ENCODE data around the gene PRKACA.

PRKACA gene

DNA sequence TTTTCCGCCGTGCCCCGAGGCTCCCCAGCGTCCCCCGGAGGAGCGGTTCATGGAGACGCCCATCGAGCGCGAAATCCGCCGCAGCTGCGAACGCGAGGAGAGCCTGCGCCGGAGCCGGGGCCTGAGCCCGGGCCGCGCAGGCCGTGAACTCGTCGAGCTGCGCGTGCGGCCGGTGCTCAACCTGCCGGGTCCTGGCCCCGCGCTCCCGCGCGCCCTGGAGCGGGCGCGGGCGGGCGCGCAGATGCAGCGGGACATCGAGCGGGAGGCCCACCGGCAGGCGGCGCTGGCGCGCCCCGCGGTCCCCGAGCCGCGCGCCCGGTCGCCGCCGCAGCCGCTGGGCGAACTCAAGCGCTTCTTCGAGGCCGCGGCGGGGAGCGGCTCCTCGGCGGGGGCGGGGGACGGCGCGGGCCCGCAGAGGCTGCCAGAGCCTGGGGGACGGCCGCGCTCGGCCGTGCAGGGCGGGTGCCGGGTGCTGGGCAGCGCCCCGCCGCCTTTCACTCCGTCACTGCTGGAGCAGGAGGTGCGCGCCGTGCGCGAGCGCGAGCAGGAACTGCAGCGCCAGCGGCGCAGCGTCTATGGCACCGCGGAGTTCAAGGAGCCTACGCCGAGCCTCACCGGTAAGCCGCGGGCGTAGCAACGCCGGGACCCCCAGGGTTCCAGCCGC is 44.2 kb downstream of the PRKACA start:
- peak in 49 of 51 donors; percentile 26 to 88 (median 60) for DNase-seq

DNA sequence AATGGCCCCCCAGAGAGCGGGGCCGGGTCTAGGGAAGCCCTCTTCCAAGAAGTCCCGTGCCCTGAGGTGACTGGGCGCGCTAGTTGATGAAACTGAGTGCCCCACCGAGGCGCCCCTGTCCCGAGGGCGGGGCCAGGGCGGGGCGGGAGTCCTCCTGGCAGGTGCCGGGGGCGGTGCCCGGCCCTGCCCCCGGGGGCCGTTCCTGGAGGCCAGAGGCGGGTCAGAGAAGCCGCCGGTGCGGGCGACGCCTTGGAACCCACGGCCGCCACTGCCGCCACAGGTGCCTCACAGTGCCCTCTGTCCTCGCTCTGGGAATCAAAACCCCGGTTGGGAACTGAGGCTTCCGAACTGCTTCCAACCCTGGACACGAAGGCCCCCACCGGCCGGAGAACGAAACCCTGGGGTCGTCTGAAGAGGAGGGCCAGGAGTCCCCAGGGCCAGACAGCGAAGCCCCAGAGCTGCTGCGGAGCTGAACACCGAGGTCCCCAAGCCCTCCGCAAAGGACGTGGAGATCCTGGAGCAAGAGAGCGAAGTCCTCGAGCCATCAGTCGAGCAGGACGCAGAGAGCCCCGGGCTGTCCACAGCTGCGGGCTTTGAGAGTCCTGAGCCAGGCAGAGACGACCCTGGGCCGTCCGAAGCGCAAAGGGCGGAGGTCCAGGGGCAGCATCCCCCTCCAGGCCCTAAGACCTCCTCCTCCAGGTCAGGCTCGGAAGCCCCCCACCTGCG is 44.9 kb downstream of the PRKACA start, which contains the start of gene MISP3:
TSS of gene MISP3 (plus strand) at position 252 of the 726 bp plus-strand sequence. CDS start 524 bp downstream, outside the sequence.
- DNase-seq, result peak in 21 of 51 donors; percentile 15 to 70 (median 39)

DNA sequence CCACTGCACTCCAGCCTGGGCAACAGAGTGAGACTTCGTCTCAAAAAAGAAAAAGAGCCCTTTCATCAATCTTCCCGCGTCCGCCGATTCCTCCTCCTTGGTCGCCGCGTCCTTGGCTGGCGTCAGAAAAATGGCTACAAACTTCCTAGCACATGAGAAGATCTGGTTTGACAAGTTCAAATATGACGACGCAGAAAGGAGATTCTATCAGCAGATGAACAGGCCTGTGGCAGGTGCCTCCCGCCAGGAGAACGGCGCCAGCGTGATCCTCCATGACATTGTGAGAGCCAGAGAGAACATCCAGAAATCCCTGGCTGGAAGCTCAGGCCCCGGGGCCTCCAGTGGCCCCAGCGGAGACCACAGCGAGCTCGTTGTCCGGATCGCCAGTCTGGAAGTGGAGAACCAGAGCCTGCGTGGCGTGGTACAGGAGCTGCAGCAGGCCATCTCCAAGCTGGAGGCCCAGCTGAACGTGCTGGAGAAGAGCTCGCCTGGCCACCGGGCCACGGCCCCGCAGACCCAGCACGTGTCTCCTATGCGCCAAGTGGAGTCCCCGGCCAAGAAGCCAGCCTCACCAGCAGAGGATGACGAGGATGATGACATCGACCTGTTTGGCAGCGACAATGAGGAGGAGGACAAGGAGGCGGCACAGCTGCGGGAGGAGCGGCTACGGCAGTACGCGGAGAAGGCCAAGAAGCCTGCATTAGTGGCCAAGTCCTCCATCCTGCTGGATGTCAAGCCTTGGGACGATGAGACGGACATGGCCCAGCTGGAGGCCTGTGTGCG is 47.1 kb downstream of the PRKACA start:
- no peak for DNase-seq

DNA sequence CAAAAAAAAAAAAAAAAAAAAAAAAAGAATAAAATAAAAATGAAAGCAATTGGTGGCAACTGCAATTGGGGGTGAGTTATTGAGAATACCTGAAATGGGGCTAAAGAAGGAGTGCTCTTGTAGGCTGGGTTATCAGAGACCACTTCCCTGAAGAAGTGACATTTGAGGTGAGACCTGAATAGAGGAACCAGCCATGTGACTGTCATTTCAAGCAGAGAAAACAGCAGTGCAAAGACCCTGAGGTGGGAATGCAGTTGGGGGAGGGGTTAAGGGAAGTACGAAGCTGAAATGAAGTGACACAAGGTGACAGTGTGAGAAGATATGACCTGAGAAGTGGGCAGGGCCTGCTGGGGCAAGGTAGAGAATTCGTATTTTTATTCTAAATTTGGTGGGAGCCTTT is 51.4 kb downstream of the PRKACA start:
- DNase-seq, result no peak

DNA sequence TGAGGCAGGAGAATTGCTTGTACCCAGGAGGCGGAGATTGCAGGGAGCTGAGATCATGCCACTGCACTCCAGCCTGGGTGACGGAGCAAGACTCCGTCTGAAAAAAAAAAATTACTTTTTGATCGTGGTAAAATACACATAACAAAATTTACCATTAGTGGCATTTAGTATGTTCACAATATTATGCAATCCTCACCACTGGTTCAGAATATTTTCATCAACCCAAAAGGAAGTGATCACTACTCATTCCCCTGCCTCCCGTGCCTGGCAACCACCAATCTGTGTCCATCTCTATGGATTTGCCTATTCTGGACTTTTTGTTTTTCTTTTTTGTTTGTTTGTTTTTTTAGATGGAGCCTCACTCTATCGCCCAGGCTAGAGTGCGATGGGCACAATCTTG is 54.5 kb downstream of the PRKACA start:
- DNase-seq, result no peak

DNA sequence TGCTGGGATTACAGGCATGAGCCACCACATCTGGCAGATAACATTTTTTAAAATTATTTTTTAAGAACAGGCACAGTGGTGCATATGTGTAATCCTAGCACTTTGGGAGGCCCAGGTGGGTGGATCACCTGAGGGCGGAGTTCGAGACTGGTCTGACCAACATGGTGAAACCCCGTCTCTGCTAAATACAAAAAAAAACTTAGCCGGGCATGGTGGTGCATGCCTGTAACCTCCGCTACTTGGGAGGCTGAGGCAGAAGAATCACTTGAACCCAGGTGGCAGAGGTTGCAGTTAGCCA is 55.1 kb downstream of the PRKACA start:
- no peak for DNase-seq

DNA sequence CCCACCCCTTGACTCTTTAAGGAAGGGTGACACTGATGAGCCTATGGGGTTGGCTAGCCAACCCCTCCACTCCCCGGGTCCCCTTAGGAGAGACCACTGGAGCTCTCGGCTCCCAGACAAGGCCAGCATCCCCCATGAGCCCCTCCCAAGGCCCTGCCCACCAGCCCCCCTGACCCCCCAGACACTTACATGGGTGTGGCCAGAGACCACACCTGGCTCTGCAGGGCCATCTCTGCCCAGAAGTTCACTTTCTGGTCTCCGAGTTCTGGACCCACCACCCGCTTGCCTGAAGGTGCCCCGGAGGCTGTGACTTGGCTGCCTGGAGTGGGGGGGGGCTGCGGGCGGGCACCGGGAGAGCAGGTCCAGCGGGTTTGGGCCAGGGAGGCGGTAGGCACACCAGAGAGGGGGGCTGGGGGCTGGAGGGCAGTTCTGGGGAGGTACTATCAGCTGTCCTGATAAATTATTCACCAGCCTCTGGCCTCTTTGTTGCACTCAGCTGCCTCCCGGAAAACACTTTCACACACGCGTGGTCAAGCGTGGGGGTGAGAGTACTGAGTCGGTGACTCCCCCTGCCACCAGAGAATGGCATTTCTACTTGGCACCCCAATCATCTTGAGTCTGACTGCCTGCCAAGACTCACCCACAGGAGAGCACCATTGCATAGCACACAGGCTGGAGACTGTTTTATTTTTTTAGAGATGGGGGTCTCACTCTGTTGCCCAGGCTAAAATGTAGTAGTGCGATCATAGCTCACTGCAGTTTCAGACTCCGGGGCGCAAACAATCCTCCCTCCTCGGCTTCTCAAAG is 55.6 kb downstream of the PRKACA start, which contains the start of gene PALM3:
TSS of gene PALM3 (minus strand) at position 326 of the 807 bp plus-strand sequence. CDS start at position 230, 96 bp downstream.
- DNase-seq, result no peak

DNA sequence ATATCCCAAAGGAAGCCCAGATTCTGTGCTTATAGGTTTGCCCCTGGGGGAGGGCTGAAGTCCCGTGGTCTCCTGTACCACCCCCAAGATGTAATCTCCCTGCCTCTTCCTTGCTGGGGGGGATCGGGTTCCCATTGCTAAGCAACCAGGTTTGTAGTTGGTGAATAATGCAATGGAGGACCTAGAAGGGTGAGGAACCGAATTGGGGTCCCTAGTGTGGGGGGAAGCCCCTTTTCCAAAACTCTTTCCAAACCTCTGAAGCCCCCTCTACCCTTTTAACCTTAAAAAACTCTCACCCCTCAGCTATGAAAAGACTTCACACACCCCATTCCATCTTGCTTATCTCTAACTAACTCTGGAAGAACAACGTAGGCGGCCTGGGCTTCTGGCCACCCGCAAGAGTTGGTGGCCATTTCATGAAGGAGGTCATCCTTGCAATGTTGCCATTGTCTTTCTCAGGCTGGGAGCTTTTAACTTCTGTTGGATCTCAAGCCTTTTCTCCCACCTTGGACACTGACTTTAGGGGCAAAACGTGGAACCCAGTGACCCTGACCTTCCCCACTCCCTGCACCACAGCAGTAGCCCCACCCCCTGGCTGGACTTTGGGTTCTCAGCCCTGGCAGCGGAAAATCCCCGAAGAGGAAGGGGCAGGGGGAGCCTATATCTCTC is 56.3 kb downstream of the PRKACA start:
- DNase-seq, result no peak

DNA sequence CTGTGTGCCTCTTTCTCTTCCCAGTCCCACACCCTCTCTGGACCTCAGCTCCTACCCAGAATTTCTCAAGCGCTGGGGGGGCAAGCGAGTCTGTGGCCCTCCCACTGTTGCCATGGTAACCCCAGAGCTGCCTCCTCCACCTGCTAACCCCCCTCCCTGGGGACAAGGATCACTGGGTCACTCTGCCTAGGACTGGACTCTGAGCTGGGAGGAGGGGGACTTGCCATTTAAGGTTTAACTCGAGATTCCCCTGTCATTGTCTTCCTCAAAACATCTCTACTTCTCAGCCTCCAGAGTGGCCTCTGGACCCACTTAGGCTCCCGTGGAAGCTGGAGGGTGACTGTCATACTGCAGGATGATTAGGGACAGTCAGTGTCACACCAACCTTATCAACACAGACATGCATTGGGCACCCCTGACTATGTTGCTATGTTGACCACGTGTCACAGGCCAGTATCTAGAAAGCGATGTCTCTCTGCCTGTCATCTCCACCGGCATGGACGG is 57.9 kb downstream of the PRKACA start:
- DNase-seq, result no peak

DNA sequence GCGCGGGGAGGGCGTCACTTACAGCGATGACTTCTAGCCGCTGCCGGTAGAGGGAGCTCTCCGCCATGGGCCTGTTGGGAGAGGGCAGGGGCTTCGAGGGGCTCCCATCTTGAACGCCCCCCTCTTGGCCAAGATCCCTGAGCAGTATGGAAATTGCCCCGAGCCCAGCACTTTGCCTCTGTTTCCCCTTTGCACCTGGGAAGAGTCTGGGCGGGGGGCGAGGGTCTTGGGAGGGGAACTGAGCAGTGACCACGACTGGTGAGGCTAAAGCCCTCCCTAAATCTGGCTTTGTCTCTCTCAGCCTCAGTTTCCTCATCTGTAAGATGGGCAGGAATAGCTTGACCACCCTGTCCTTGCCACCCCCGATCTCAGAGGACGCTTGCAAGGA is 58.5 kb downstream of the PRKACA start:
- DNase-seq, result no peak

DNA sequence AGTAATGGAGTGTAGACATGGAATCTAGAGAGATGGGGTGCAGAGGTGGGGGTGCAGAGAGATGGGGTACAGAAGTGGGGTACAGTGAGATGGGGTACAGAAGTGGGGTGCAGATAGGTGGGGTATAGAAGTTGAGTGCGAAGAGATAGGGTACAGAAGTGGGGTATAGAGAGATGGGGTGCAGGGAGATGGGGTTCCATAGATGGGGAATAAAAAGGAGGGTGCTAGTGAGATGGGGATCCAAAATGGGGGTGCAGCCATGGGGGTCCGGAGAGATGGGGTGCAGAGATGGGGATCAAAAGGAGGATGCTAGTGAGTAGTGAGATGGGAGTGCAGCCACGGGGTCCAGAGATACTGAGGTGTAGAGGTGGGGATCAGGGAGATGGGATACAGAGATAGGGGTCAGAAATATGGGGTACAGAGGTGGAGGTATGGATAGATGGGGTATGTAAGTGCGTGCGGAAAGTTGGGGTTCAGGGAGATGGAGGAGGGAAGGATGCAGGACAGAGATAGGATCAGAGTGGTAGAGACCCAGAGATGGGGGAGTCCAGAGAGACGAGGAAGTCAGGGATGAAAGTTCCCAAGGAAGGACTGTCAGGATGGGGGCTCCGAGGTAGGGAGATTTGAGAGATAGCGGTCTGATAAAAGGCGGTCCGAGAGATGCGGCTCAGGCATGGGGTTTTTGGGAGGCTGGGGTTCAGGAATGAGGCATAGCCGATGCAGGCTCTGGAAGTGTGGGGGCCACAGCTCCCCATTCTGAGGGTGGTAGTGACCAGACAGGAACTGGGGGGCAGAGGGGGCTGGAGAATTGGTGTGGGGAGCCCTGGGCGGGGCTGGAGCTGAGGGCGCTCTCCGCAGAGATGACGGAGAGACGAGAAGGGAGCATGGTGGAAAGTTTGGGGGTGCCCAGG is 59.1 kb downstream of the PRKACA start:
- DNase-seq, result no peak

DNA sequence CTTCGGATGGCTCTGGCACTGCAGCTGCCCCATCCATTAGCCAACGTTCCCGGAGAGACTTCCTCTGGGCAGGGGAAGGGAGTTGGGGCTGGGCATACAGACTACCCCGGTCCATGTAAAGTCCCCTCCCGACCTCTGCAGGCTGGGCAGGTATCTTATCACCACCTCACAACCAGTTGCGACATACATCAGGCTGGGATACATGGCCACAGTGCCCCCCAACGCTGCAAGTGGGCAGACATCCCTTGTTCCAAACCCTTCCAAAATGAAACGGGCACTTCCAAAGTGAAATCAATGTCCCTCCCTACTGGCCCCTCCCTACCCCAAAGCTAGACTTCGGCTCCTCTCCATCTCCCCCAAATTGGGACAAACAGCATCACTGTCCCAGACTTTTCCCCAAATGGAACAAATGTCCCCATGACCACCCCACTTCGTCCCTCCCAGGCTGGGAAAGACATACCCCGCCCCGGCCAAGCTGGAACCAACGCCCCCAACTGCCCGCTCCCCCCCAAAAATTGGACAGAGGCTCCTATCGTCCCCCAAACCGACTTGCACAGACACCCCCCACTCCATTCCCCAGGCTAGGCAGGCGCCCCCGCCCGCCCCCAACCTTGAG is 60.7 kb downstream of the PRKACA start:
- peak in 1 of 51 donors; percentile 35 for DNase-seq

DNA sequence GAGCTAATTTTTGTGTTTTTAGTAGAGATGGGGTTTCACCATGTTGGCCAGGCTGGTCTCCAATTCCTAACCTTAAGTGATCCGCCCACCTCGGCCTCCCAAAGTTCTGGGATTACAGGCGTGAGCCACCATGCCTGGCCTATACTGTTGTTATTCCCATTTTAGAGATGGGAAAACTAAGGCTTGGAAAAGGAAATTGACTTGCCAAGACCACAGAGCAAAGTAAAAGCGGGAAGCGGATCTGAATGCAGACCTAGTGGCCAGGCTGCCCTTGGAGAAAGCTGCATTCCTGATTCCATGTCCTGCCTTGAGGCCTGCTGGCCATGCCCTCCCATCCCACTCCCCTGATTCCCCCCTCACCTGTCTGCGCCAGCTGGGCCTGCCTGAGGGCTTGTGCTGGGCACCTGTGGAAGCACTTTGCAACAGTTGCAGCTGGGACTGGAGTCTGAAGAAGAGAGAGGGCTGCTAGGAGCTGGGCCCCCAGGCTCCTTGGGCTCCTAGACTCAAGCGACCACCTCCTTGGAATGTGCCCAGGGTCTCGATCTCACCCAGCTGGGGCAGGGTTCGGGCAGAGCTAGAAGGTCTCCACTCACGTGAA is 61.4 kb downstream of the PRKACA start:
- DNase-seq, result no peak

DNA sequence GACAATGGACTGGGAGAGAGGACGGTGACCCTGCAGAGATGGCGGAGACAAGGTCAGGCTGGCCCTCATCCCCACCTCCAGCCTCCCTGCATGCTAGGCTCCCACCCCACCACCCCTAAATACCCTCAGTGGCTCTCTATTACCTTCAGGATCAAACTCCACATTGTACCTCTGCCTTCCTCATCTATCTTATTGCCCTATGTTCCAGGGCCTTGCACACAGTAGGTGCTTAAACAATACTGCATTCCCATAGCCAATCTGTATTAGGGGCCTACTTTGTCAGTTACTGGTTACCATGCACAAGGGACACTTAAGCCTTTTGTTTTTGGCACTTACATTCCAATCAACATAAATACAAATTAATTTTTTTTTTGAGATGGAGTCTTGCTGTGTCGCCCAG is 62.2 kb downstream of the PRKACA start:
- no peak for DNase-seq

DNA sequence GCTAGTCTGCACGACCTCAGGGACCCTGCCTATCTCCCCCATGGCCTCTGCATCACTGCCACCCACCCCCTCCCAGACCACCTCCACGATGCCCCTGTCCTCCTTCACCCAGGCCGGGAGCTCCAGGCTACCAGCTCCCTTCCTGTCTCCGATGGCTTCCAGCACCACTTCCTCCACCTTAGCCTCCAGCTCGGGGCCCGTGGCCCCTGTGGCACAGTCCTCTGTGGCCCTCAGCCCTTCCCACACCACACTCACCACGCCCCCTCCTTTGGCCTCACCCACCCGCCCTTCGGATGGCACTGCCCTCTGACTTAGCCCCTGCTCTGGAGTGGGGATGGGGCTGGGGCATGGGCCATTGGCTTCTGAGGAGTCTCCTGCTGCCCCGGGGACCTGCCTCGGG is 62.8 kb downstream of the PRKACA start:
- DNase-seq, result no peak

DNA sequence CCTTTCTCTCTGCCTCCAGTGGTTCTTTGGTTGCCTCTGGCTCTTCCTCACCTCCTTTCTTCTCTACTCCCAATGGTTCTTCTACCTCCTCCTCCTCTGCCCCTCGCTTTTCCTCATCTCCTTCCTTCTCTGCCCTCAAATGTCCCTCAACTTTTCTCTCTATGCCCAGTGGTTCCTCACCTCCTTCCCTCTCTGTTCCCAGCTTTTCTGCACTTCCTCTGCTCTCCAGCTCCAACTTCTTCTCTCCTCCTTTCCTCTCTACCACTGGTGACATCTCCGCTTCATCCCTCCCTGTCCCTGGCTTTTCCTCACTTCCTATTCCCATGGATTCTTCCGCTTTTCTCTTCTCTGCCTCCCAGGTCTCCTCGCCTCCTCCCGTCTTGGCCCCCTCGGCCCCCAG is 63.5 kb downstream of the PRKACA start:
- no peak for DNase-seq

DNA sequence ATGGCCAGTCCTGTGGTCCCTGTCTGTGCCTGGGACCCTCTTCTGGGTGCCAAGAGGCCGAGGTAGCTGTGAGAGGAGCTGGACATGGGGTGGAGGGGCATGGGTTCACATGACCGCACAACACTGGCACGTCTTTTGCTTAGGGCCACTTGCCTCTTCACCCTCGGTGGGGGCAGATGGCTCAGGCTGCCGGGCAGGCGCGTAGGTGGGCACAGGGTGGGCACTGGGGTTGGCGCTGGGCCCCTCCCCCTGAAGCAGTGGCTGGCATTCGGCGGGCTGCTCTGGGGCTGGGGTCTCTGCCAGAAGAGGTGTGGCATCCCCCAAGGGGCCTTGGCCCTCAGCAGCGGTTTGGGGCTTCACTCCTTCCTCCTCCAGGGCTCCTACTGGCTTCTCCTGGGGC is 64.1 kb downstream of the PRKACA start:
- DNase-seq, result no peak

DNA sequence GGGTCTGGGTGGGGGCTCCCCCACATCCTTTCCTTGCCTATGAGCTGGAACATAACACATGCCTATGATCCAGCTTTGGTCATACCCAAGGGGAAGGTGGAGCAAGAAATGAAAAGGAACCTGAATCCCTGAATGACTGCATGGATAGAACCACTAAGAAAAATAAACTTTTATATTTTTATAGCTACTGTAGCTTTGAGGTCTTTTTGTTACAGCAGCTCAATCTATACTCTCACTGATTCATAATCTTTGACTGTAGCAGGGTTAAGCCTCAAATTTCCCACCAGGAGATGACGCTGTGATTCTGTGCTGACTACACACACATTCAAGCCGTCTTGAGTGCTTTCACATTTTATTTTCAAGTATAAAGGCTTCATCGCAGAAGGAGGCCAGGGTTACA is 64.5 kb downstream of the PRKACA start:
- DNase-seq, result no peak

DNA sequence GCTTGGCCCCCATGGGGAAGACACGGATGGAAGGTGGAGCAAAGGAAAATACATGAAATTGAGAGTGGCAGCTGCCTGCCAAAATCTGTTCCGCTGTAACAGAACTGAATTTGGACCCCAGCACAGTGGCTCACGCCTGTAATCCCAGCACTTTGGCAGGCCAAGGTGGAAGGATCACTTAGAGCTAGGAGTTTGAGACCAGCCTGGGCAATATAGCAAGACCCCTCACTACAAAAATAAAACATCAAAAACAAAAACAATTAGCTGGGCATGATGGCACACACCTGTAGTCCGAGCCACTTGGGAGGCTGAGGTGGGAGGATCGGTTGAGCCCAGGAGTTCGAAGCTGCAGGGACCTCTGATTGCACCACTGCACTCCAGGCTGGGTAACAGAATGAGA is 65.1 kb downstream of the PRKACA start:
- no peak for DNase-seq

Data from hypothalamus (tissue), 51 donors.